HFFc6 (cell line): ENCODE data around the gene CMSS1. TPM values are rescaled to one million over a fixed set of nuclear protein-coding genes. Genes with fewer than 3 reads are reported as not detected.

Source experiments
- DNase-seq: peaks from one replicate; pipeline ENCODE4 v3.0.0-alpha.2; 2018
- H3K27ac Mint-ChIP-seq: 2 replicates; pipeline ENCODE4 v1.8.0; 2020; ENCODE audit warnings: mild to moderate bottlenecking, mixed read lengths
- H3K27me3 Mint-ChIP-seq: 2 replicates; pipeline ENCODE4 v1.8.0; 2021; ENCODE audit warnings: mild to moderate bottlenecking, moderate library complexity, mixed read lengths; ENCODE audit not compliant: insufficient read depth
- H3K36me3 Mint-ChIP-seq: 2 replicates; pipeline ENCODE4 v1.8.0; 2021; ENCODE audit warnings: low read depth, mixed read lengths
- H3K4me1 Mint-ChIP-seq: 2 replicates; pipeline ENCODE4 v1.8.0; 2020; ENCODE audit warnings: low read depth, mixed read lengths
- H3K4me3 Mint-ChIP-seq: 2 replicates; pipeline ENCODE4 v1.8.0; 2020; ENCODE audit warnings: mild to moderate bottlenecking, moderate library complexity, mixed read lengths
- H3K9me3 Mint-ChIP-seq: 2 replicates; pipeline ENCODE4 v1.8.0; 2020; ENCODE audit warnings: mild to moderate bottlenecking, mixed read lengths
- CTCF ChIP-seq: fragments of 200-600 bp; sonication (generic); IDR thresholded peaks from 2 replicates; pipeline ENCODE4 v1.5.0; 2021; ENCODE audit warnings: antibody characterized with exemption, mild to moderate bottlenecking
- total RNA-seq, 6 experiments: library from RNA; stranded (reverse); fragmentation: NEBNext Ultra II Directional; extraction: Animal tissue kit (Norgen Biotek cat#: 25700); gene quantifications; 2 replicates in 1 of 6; 3 replicates in 5 of 6; pipeline ENCODE4 v1.2.3, GENCODE V29; 2021

Gene CMSS1
- total RNA-seq, 6 experiments from 2014 or later: 27.8 to 47.0 (median 38.1) TPM

GRCh38 chr3:100111728-100112127 is 294.1 kb downstream of the CMSS1 start:
- no peak overlapping the region for H3K27ac Mint-ChIP-seq

GRCh38 chr3:100113723-100114412 is 296.2 kb downstream of the CMSS1 start:
- no peak overlapping the region for H3K4me3 Mint-ChIP-seq
- DNase-seq: no peak
- H3K27me3 Mint-ChIP-seq: no peaks in the 10 kb centered on the region
- no peaks in the 10 kb centered on the region for H3K9me3 Mint-ChIP-seq
- H3K36me3 Mint-ChIP-seq: no peaks in the 10 kb centered on the region
- peaks cover 14% of the 10 kb centered on the region; the same call in 1 of the 2 replicates for H3K4me1 Mint-ChIP-seq
- TF ChIP-seq CTCF: no peak
- no peak overlapping the region for H3K27ac Mint-ChIP-seq

More at GRCh38 chr3:100111728-100112127, 294.1 kb downstream of the CMSS1 start:
- Mint-ChIP-seq H3K9me3 (no peaks in the 10 kb centered on the region), H3K36me3 (no peaks in the 10 kb centered on the region), H3K4me3 (no peak overlapping the region), H3K4me1 (peaks cover 27% of the 10 kb centered on the region), H3K27me3 (no peaks in the 10 kb centered on the region)
- no peak for DNase-seq
- TF ChIP-seq CTCF: no peak

- no peak within 1 kb of the TSS for H3K4me3 Mint-ChIP-seq
- DNase-seq: no peak
- H3K4me1 Mint-ChIP-seq: peaks cover 19% of the 10 kb centered on the region
- no peaks in the 10 kb centered on the region for H3K27me3 Mint-ChIP-seq
- TF ChIP-seq CTCF: no peak
- no peaks in the 10 kb centered on the region for H3K9me3 Mint-ChIP-seq
- no peak within 1 kb of the TSS for H3K27ac Mint-ChIP-seq
- H3K36me3 Mint-ChIP-seq: no peaks in the 10 kb centered on the region
These were observed 296.9 kb downstream of the CMSS1 start, which contains the start of gene FILIP1L for GRCh38 chr3:100114413-100115030. TSS of gene FILIP1L (minus strand) at chr3:100114501.

GRCh38 chr3:100117093-100117492 is 299.4 kb downstream of the CMSS1 start:
- H3K9me3 Mint-ChIP-seq: no peaks in the 10 kb centered on the region
- H3K4me3 Mint-ChIP-seq: no peak overlapping the region
- DNase-seq: no peak

GRCh38 chr3:100120012-100120411 is 302.4 kb downstream of the CMSS1 start:
- no peak for DNase-seq
- no peaks in the 10 kb centered on the region for H3K27me3 Mint-ChIP-seq

More at GRCh38 chr3:100117093-100117492, 299.4 kb downstream of the CMSS1 start:
- H3K27me3 Mint-ChIP-seq: no peaks in the 10 kb centered on the region
- H3K36me3 Mint-ChIP-seq: no peaks in the 10 kb centered on the region
- no peak overlapping the region for H3K27ac Mint-ChIP-seq
- H3K4me1 Mint-ChIP-seq: peaks cover 19% of the 10 kb centered on the region
- TF ChIP-seq CTCF: no peak

More at GRCh38 chr3:100120012-100120411, 302.4 kb downstream of the CMSS1 start:
- Mint-ChIP-seq H3K9me3 (no peaks in the 10 kb centered on the region), H3K4me3 (no peak overlapping the region), H3K4me1 (peaks cover 15% of the 10 kb centered on the region), H3K27ac (no peak overlapping the region), H3K36me3 (no peaks in the 10 kb centered on the region)
- TF ChIP-seq CTCF: no peak
